Tibial artery (tissue), 4 donors: Measurements from ENCODE around the gene EMP2.
A peak's percentile ranks its signal among the peaks of the same experiment; 100 is the strongest.

Experiments used
- DNase-seq, 2 donors: peaks; one replicate each; pipeline ENCODE4 v3.0.0-alpha.2; 2019
- H3K27ac ChIP-seq, 2 donors: fragments of 200-600 bp; sonication (generic) in 1 of 2; 1 replicate in 1 of 2; 2 replicates in 1 of 2; pipeline ENCODE4 v1.5.1; 2018 to 2019; ENCODE audit warnings: mild to moderate bottlenecking in 1 of 2
- H3K27me3 ChIP-seq, 2 donors: fragments of 200-600 bp; sonication (generic) in 1 of 2; one replicate each; pipeline versions ENCODE4 v1.5.1 to v1.6.0; 2016 to 2019
- H3K36me3 ChIP-seq, 3 donors: fragments of 200-600 bp; sonication (generic) in 2 of 3; one replicate each; pipeline ENCODE4 v1.5.1; 2016 to 2019; ENCODE audit warnings: mild to moderate bottlenecking in 2 of 3
- H3K4me1 ChIP-seq, 4 donors: fragments of 200-600 bp; sonication (generic) in 2 of 4; 1 replicate in 3 of 4; 2 replicates in 1 of 4; pipeline ENCODE4 v1.5.1; 2016 to 2019
- H3K4me3 ChIP-seq, 2 donors: fragments of 200-600 bp; sonication (generic) in 1 of 2; 1 replicate in 1 of 2; 2 replicates in 1 of 2; pipeline ENCODE4 v1.5.1; 2018 to 2019; ENCODE audit warnings: mild to moderate bottlenecking in 2 of 2
- H3K9me3 ChIP-seq, 3 donors: fragments of 200-600 bp; sonication (generic) in 1 of 3; one replicate each; pipeline ENCODE4 v1.5.1; 2016 to 2019
- intact Hi-C: fragments of 100-400 bp; cut with DNase I; formaldehyde crosslinking; loops from one replicate; pipeline ENCODE4 v1.15.0; 2023; ENCODE audit warnings: low total_unique reads
- TF ChIP-seq, protein P1 (sequence below), 2 experiments: fragments of 200-600 bp in 1 of 2; fragments of 450-650 bp in 1 of 2; IDR thresholded peaks; one replicate each; pipeline ENCODE4 v1.5.1; 2017 to 2019; ENCODE audit warnings: antibody characterized with exemption in 2 of 2, mild to moderate bottlenecking in 1 of 2, moderate library complexity in 1 of 2

EMP2 gene

DNA sequence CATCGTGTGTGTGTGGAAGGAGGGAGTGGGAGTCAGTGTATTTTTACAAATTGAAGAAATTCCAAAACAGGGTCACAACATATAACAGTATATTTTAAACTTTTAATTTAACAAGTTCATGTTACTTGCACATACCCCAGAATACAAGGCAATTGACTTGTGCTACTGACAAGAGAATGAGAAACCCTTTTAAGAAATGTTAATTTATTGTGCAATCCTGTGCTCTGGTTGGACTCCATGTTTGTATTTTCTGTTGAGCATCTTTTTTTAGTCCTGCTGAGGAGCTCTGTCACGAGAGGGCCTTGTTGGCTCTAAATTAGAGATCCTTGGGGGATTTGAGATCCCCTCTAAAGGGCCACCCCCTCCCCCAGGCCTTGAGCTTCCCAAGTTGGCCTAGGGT lies 1.1 kb upstream of the EMP2 start:
- TF ChIP-seq, protein P1, sequence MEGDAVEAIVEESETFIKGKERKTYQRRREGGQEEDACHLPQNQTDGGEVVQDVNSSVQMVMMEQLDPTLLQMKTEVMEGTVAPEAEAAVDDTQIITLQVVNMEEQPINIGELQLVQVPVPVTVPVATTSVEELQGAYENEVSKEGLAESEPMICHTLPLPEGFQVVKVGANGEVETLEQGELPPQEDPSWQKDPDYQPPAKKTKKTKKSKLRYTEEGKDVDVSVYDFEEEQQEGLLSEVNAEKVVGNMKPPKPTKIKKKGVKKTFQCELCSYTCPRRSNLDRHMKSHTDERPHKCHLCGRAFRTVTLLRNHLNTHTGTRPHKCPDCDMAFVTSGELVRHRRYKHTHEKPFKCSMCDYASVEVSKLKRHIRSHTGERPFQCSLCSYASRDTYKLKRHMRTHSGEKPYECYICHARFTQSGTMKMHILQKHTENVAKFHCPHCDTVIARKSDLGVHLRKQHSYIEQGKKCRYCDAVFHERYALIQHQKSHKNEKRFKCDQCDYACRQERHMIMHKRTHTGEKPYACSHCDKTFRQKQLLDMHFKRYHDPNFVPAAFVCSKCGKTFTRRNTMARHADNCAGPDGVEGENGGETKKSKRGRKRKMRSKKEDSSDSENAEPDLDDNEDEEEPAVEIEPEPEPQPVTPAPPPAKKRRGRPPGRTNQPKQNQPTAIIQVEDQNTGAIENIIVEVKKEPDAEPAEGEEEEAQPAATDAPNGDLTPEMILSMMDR (IDR thresholded peaks at IDR 0.05) = no peak
- DNase-seq = no peak
- Histone ChIP-seq H3K27ac (peak overlapping the region; percentile 97), H3K4me3 (no peak overlapping the region), H3K36me3 (no peaks in the 10 kb centered on the region), H3K4me1 (peaks cover 0 to 40% (median 30%) of the 10 kb centered on the region in 4 donors), H3K27me3 (no peaks in the 10 kb centered on the region), H3K9me3 (no peaks in the 10 kb centered on the region)
- intact Hi-C loops = no loop called here

DNA sequence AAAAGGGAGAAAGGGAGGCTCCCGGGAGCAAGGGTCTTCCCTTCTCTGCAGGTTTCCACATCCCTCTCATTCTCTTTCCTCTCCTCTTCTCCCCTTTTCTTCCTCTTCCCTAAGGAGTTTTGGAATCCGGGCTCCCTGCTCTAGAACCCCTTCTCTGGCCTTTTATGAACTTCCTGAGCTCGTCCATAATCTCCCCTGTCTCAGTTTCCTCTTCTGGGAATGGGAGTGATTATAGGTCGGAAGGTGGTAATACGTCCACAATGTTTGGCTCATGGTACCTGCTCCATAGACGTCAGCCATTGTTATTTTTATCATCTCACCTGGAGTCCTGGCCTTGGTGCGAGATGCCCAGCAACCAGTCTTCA lies 467 bp upstream of the EMP2 start:
- H3K27ac ChIP-seq = peak overlapping the region; percentile 97
- H3K36me3 ChIP-seq = no peaks in the 10 kb centered on the region
- peaks cover 0 to 46% (median 32%) of the 10 kb centered on the region in 4 donors for H3K4me1 ChIP-seq
- DNase-seq = no peak
- intact Hi-C loops = loop anchor here (1.0 kb wide), 1 partner anchor 163 kb away; no protein-coding TSS in a partner anchor
- no peaks in the 10 kb centered on the region for H3K9me3 ChIP-seq
- peak overlapping the region; percentile 94 to 99 for H3K4me3 ChIP-seq
- TF ChIP-seq, protein P1 (IDR thresholded peaks at IDR 0.05) = no peak
- H3K27me3 ChIP-seq = no peaks in the 10 kb centered on the region

DNA sequence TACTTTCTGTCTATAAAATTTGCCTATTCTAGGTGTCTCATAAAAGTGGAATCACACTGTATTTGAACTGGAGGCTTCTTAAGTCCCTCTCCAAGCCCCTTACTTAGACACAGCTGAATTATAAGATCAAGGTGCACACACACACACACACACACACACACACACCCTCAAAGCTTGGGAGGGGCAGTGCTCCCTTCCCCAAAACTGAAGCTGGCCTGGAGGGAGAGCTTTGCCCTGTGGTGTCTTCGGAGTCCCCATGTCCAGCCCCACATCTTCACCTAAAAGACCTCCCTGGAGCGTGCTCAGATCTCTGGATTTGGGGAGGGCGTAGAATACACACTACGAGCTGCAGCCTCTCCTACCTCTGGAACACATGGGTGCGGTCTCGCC lies 828 bp downstream of the EMP2 start:
- intact Hi-C loops = loop anchor here (1.0 kb wide), 1 partner anchor 339 kb away; no protein-coding TSS in a partner anchor
- peak overlapping the region; percentile 97 for H3K27ac ChIP-seq

DNA sequence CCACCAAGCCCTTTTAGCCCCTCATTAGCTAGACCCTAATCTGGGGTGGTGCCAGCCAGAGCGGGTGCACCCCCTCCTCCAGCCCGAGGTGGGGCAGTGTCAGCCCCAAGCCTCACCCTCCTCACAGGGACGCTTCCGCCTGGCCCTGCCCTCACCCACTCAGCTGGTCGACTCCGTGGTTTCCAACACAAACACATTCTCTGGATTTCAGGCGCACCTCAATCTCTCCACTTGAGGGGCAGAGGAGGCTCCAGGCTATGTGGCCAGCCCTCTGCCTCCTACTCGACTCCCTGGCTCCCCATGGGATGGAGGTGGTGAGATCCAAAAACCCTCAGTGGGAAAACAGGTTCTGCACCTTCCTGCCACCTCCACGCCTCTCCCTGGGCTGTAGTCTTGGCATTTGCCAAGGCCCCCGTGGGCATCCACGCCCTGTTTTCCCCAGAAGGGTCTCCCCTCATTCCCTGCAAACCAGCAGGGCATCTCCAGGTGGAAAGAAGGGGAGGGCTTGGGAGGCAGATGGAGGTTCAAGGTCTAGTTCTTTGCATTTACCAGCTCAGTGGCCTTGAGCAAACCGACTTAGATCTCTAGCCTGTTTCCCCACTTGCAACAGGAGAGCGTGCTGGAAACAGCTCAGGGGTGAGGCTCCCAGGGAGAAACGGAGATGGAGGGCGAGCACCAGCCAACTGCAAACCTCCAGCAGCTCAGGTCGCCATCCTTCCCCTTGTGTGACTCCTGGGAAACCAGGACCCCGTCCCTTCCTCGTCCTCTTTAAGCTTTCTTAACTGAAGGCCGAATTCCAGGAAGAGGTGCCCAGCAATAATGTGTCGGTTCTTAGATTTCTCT lies 1.7 kb downstream of the EMP2 start:
- no peaks in the 10 kb centered on the region for H3K27me3 ChIP-seq
- H3K4me1 ChIP-seq = peaks cover 0 to 52% (median 32%) of the 10 kb centered on the region in 4 donors
- no peak for DNase-seq
- H3K9me3 ChIP-seq = no peaks in the 10 kb centered on the region
- H3K36me3 ChIP-seq = no peaks in the 10 kb centered on the region
- peak overlapping the region; percentile 97 for H3K27ac ChIP-seq
- intact Hi-C loops = loop anchor here (1.0 kb wide), 1 partner anchor 340 kb away; no protein-coding TSS in a partner anchor
- peak overlapping the region; percentile 94 to 99 for H3K4me3 ChIP-seq
- TF ChIP-seq, protein P1 (IDR thresholded peaks at IDR 0.05) = no peak

More for the DNA sequence above, 828 bp downstream of the EMP2 start:
- peak overlapping the region; percentile 94 to 99 for H3K4me3 ChIP-seq
- DNase-seq = no peak
- H3K4me1 ChIP-seq = peaks cover 0 to 52% (median 32%) of the 10 kb centered on the region in 4 donors
- no peaks in the 10 kb centered on the region for H3K27me3 ChIP-seq
- TF ChIP-seq, protein P1 (IDR thresholded peaks at IDR 0.05) = no peak
- no peaks in the 10 kb centered on the region for H3K36me3 ChIP-seq
- no peaks in the 10 kb centered on the region for H3K9me3 ChIP-seq

DNA sequence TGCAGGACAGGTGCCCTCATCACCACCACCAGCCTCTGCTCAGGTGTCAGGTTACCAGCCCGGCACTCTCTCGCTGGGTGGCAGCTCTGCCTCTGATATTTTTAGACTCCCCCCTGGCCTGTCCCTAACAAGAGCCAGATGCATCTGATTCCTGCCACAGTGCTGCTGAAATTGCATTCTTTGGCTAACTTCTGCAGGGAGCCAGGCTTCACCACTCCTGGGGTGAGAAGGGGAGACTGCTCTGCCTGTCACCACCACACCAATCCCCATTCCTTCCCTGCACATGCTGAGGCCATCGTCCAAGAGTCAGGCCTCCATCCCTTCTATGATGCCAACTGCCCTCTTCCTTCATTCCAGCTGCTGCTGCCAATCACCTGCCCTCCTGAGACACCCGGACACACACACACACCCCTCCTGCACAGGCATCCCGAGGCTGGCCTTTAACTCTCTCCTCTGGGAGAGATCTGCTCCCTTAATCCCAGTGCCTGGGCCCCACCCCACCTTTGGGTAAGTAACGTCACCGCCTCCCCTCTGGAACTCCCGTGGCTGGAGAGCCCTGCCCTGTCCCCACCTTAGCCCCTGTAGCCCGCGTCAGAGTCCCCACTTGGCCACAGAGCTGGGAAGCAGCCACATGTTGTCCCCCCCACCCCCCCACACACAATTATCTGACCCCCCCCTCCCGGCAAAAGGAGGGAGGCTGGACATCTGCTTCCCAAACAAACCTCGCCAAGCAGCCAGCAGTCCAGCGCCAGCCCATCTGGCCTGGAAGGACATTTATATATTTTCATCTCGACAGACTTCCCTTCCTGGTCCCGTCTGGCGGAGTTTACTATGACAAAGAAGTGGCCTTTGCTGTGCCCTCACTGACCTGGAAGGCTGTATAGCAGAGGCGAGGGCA lies 2.8 kb downstream of the EMP2 start:
- H3K36me3 ChIP-seq = no peaks in the 10 kb centered on the region
- TF ChIP-seq, protein P1 (IDR thresholded peaks at IDR 0.05) = no peak
- DNase-seq = peak in 1 of 2 donors; percentile 77

More for the DNA sequence above, 2.8 kb downstream of the EMP2 start:
- Histone ChIP-seq H3K9me3 (no peaks in the 10 kb centered on the region), H3K27ac (peak overlapping the region; percentile 97), H3K27me3 (no peaks in the 10 kb centered on the region), H3K4me1 (peaks cover 0 to 52% (median 32%) of the 10 kb centered on the region in 4 donors), H3K4me3 (peak overlapping the region; percentile 94 to 99)
- intact Hi-C loops = no loop called here
